IMR-90 (cell line): Measurements from ENCODE around the gene NLGN4X. TPM values are rescaled to one million over a fixed set of nuclear protein-coding genes. Genes with fewer than 3 reads are reported as not detected.

ENCODE experiments used
- ATAC-seq: fragments of 200-7000 bp; cut with Tn5 transposase; 2 replicates; pipeline ENCODE4 v1.9.1; 2020; ENCODE audit warnings: low read depth, mild to moderate bottlenecking, moderate library complexity
- BruUV-seq: library from RNA; stranded (reverse); fragments of 400-500 nt; replicated peaks from 2 replicates; lab custom pipeline; 2021; lab: Mats Ljungman, UMichigan
- CTCF ChIA-PET: fragments of 300-600 bp; formaldehyde crosslinking; extraction: SDS; loops from one replicate; lab custom pipeline; 2021; ENCODE audit warnings: antibody characterized with exemption; lab: Yijun Ruan, JAX
- POLR2A ChIA-PET: fragments of 300-600 bp; sonication (Branson Sonifier 250); formaldehyde crosslinking; loops from one replicate; lab custom pipeline; 2022; ENCODE audit warnings: antibody characterized with exemption; ENCODE audit not compliant: unreplicated experiment; lab: Charles Lee
- DNase-seq: peaks from one replicate; pipeline ENCODE4 v3.0.0; 2013
- H2AFZ ChIP-seq: replicated peaks from 2 replicates; pipeline ENCODE3; 2013; ENCODE audit warnings: low read length, mild to moderate bottlenecking; ENCODE audit not compliant: poor library complexity
- H2AK5ac ChIP-seq: 2 replicates; pipeline ENCODE4 v1.6.1; 2013; ENCODE audit warnings: low read depth, low read length, inconsistent platforms
- H2AK9ac ChIP-seq: replicated peaks from 2 replicates; pipeline ENCODE3; 2013; ENCODE audit warnings: mild to moderate bottlenecking, low read depth, low read length, moderate library complexity; ENCODE audit not compliant: poor library complexity
- H2BK120ac ChIP-seq: 2 replicates; pipeline ENCODE4 v1.6.1; 2013; ENCODE audit warnings: low read depth, low read length, inconsistent platforms
- H2BK15ac ChIP-seq: 3 replicates; pipeline ENCODE4 v1.6.1; 2013; ENCODE audit warnings: low read depth, low read length, inconsistent platforms
- H2BK20ac ChIP-seq: 2 replicates; pipeline ENCODE4 v1.6.1; 2013; ENCODE audit warnings: low read depth, mild to moderate bottlenecking, inconsistent platforms, low read length, moderate library complexity
- H2BK5ac ChIP-seq: 2 replicates; pipeline ENCODE4 v1.6.1; 2013; ENCODE audit warnings: mild to moderate bottlenecking, low read depth, low read length, inconsistent platforms; ENCODE audit not compliant: poor library complexity, severe bottlenecking
- H3K14ac ChIP-seq: replicated peaks from 2 replicates; pipeline ENCODE4 v1.6.1; 2013; ENCODE audit warnings: low read depth, low read length, inconsistent platforms
- H3K18ac ChIP-seq: 2 replicates; pipeline ENCODE4 v1.6.1; 2013; ENCODE audit warnings: low read depth, low read length, control low read depth
- H3K23ac ChIP-seq: 2 replicates; pipeline ENCODE4 v1.6.1; 2013; ENCODE audit warnings: low read depth, low read length, inconsistent platforms
- H3K27ac ChIP-seq: 2 replicates; pipeline ENCODE4 v1.5.1; 2013; ENCODE audit warnings: mild to moderate bottlenecking, control low read depth, low read length; ENCODE audit not compliant: insufficient read depth
- H3K27me3 ChIP-seq: 2 replicates; pipeline ENCODE4 v1.6.1; 2013; ENCODE audit warnings: low read length; ENCODE audit not compliant: control insufficient read depth, insufficient read depth
- H3K36me3 ChIP-seq: 2 replicates; pipeline ENCODE4 v1.6.1; 2013; ENCODE audit warnings: low read length, mixed read lengths; ENCODE audit not compliant: control insufficient read depth, insufficient read depth
- H3K4ac ChIP-seq: 2 replicates; pipeline ENCODE4 v1.6.1; 2013; ENCODE audit warnings: low read depth, low read length, inconsistent platforms
- H3K4me1 ChIP-seq: 2 replicates; pipeline ENCODE4 v1.6.1; 2013; ENCODE audit warnings: low read length, mixed read lengths; ENCODE audit not compliant: control insufficient read depth, insufficient read depth
- H3K4me2 ChIP-seq: 2 replicates; pipeline ENCODE4 v1.6.1; 2013; ENCODE audit warnings: low read depth, mild to moderate bottlenecking, control low read depth, low read length, moderate library complexity
- H3K4me3 ChIP-seq: 2 replicates; pipeline ENCODE4 v1.5.1; 2013; ENCODE audit warnings: low read depth, mild to moderate bottlenecking, control low read depth, low read length, moderate library complexity; ENCODE audit not compliant: insufficient read depth
- H3K56ac ChIP-seq: 2 replicates; pipeline ENCODE4 v1.6.1; 2013; ENCODE audit warnings: low read length, inconsistent platforms; ENCODE audit not compliant: insufficient read depth; ENCODE audit errors: extremely low read depth
- H3K79me1 ChIP-seq, 2 experiments: 2 replicates each; pipeline ENCODE4 v1.6.1; 2013; ENCODE audit warnings: low read length in 2 of 2, inconsistent platforms in 1 of 2, low read depth in 1 of 2
- H3K9ac ChIP-seq: 2 replicates; pipeline ENCODE4 v1.6.1; 2013; ENCODE audit warnings: low read depth, low read length, control low read depth
- H3K9me1 ChIP-seq: 2 replicates; pipeline ENCODE4 v1.6.1; 2013; ENCODE audit warnings: low read length, inconsistent platforms; ENCODE audit not compliant: insufficient read depth
- H3K9me3 ChIP-seq: 2 replicates; pipeline ENCODE4 v1.6.1; 2013; ENCODE audit warnings: low read length; ENCODE audit not compliant: control insufficient read depth, insufficient read depth
- H4K20me1 ChIP-seq: 2 replicates; pipeline ENCODE4 v1.6.1; 2013; ENCODE audit warnings: low read length, inconsistent platforms; ENCODE audit not compliant: insufficient read depth
- H4K5ac ChIP-seq: 2 replicates; pipeline ENCODE4 v1.6.1; 2013; ENCODE audit warnings: mild to moderate bottlenecking, low read depth, low read length, control low read depth
- H4K8ac ChIP-seq, 2 experiments: 2 replicates each; pipeline ENCODE4 v1.6.1; 2013; ENCODE audit warnings: low read depth in 2 of 2, low read length in 2 of 2, control low read depth in 1 of 2, inconsistent platforms in 1 of 2
- H4K91ac ChIP-seq: 2 replicates; pipeline ENCODE4 v1.6.1; 2013; ENCODE audit warnings: low read depth, low read length, inconsistent platforms; ENCODE audit not compliant: insufficient read depth
- CHD1 ChIP-seq: IDR thresholded peaks from 2 replicates; pipeline ENCODE4 v1.6.1; 2012; ENCODE audit warnings: low read depth, low read length, improper control_type of control experiment
- FOS ChIP-seq: fragments of 150-350 bp; IDR thresholded peaks from 2 replicates; pipeline ENCODE4 v1.6.1; 2016; ENCODE audit warnings: low read depth, low read length
- MAFK ChIP-seq: IDR thresholded peaks from 2 replicates; pipeline ENCODE4 v1.6.1; 2012; ENCODE audit warnings: low read depth, low read length, improper control_type of control experiment
- RFX5 ChIP-seq: IDR thresholded peaks from 2 replicates; pipeline ENCODE4 v1.8.0; 2012; ENCODE audit warnings: low read depth, mild to moderate bottlenecking, low read length, moderate library complexity
- USF2 ChIP-seq: fragments of 150-350 bp; IDR thresholded peaks from 2 replicates; pipeline ENCODE4 v1.6.1; 2017; ENCODE audit warnings: mild to moderate bottlenecking, antibody characterized with exemption, low read length, low read depth
- whole genome bisulfite sequencing, 2 experiments: methylation state at CpG; one replicate each; pipeline versions ENCODE4 v1.1.5 to v1.1.7; 2013; ENCODE audit warnings: missing lambda C conversion rate in 2 of 2; ENCODE audit not compliant: insufficient read length in 1 of 2; ENCODE audit errors: extremely low coverage in 2 of 2; 5-methylcytosine and 5-hydroxymethylcytosine counted together
- dilution Hi-C: fragments of 300-500 bp; cut with HindIII; formaldehyde crosslinking; loops from one replicate; pipeline ENCODE4 v1.14.3; 2018; ENCODE audit warnings: low sequenced_read_pairs; ENCODE audit not compliant: unreplicated experiment
- in situ Hi-C: fragments of 300-500 bp; cut with MboI; formaldehyde crosslinking; loops from 3 replicates; pipeline ENCODE4 v1.14.3; 2019; ENCODE audit warnings: low sequenced_read_pairs, inconsistent platforms, mixed read lengths
- intact Hi-C: fragments of 100-400 bp; cut with micrococcal nuclease; formaldehyde crosslinking; loops from 2 replicates; pipeline ENCODE4 v1.10.0; 2022
- polyA plus RNA-seq, 3 experiments: library from polyadenylated mRNA; depleted of rRNA; stranded (reverse); fragments of >200 nt; gene quantifications; 2 replicates each; pipeline ENCODE4 v1.2.3, GENCODE V29; 2012; ENCODE audit warnings: low replicate concordance in 1 of 3
- total RNA-seq: library from RNA; depleted of rRNA; stranded (reverse); fragments of >200 nt; gene quantifications from 2 replicates; pipeline ENCODE4 v1.2.3, GENCODE V29; 2012
- TF ChIP-seq, protein P1 (sequence below): fragments of 150-350 bp; IDR thresholded peaks from 2 replicates; pipeline ENCODE4 v1.6.1; 2016; ENCODE audit warnings: low read depth, mild to moderate bottlenecking, low read length, moderate library complexity, borderline replicate concordance

NLGN4X gene
- total and polyA plus RNA-seq, 2 of the 4 experiments (the other 2 are of a cell fraction): not detected

DNA sequence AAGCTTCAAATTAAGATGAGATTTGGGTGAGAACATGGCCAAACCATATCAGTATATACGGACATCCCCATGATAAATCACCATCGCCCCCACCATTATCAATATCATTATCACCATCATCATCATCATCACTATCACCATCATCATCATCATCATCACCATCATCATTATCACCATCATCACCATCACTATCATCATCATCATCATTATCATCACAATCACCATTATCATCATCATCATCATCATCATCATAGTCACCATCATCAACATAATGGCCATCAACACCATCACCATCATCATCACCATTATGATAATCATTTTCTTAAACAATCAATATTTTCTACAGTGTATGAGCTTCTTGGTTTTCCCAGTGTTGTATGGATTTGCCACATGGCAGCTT lies 360.9 kb downstream of the NLGN4X start:
- DNase-seq (no peak), ATAC-seq (no peak)
- no peak overlapping the region for H2AFZ ChIP-seq
- no peaks in the 10 kb centered on the region for H4K20me1 ChIP-seq
- no peaks in the 10 kb centered on the region for H3K36me3 ChIP-seq
- no peak overlapping the region for H4K5ac ChIP-seq
- H3K4me3 ChIP-seq: no peak overlapping the region
- no peak overlapping the region for H2BK15ac ChIP-seq
- TF ChIP-seq, protein P1, sequence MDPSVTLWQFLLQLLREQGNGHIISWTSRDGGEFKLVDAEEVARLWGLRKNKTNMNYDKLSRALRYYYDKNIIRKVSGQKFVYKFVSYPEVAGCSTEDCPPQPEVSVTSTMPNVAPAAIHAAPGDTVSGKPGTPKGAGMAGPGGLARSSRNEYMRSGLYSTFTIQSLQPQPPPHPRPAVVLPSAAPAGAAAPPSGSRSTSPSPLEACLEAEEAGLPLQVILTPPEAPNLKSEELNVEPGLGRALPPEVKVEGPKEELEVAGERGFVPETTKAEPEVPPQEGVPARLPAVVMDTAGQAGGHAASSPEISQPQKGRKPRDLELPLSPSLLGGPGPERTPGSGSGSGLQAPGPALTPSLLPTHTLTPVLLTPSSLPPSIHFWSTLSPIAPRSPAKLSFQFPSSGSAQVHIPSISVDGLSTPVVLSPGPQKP: no peak
- TF ChIP-seq MAFK (no peak), USF2 (no peak), CHD1 (no peak), FOS (no peak), RFX5 (no peak)
- peaks cover 4% of the 10 kb centered on the region; the same call in 1 of the 2 replicates for H3K9me3 ChIP-seq
- no peak overlapping the region for H4K91ac ChIP-seq
- no peak overlapping the region for H3K14ac ChIP-seq
- H4K8ac ChIP-seq: no peak overlapping the region
- H2AK5ac ChIP-seq: no peak overlapping the region
- no peak overlapping the region for H3K4me2 ChIP-seq
- no peak overlapping the region for H3K4ac ChIP-seq
- H3K9ac ChIP-seq: no peak overlapping the region
- intact Hi-C loops (no loop called here), dilution Hi-C loops (no loop called here), in situ Hi-C loops (no loop called here)
- no peak overlapping the region for H3K56ac ChIP-seq
- no peaks in the 10 kb centered on the region for H3K9me1 ChIP-seq
- no peak overlapping the region for H3K27ac ChIP-seq
- no peak overlapping the region for H3K18ac ChIP-seq
- H3K79me1 ChIP-seq: no peaks in the 10 kb centered on the region
- no peak overlapping the region for H3K23ac ChIP-seq
- no peaks in the 10 kb centered on the region for H3K4me1 ChIP-seq
- no peaks in the 10 kb centered on the region for H3K27me3 ChIP-seq
- CTCF ChIA-PET: no interaction called here
- no peak overlapping the region for H2AK9ac ChIP-seq
- no TSS peak for BruUV-seq
- POLR2A ChIA-PET: no interaction called here
- H2BK20ac ChIP-seq: no peak overlapping the region
- WGBS, 2 experiments: 50% methylated on average over 1 of the region's 2 CpGs; no CpG with 5 or more reads in 1 of the 2 experiments
- no peak overlapping the region for H2BK120ac ChIP-seq
- no peak overlapping the region for H2BK5ac ChIP-seq
